ENCODE results near the gene ADAMTS1. TPM values are rescaled to one million over a fixed set of nuclear protein-coding genes. Genes with fewer than 3 reads are reported as not detected.

ADAMTS1 gene
- total RNA-seq, 1 donor from 2014 or later = 6.7 TPM

DNA sequence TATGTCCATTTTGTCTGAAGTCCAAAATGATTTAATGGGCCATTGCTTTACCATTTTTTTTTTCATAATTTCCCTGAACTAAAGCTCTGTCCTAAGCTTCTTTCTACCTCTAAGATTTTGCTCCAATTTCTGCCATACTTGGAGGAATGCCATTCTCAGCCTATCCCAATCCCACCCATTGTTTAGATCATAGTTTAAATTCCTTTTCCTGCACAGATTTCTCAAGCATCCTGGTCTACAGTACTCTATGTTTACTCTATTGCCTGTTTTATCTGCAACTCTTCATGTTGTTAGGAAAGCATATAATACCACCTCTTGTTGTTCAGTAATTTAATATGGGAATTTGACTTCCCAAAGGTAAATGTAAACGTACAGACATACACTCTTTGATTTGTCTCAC, 30.8 kb downstream of the ADAMTS1 start:
- Mint-ChIP-seq H3K9me3 (no peaks in the 10 kb centered on the region), H3K4me1 (peaks cover 16% of the 10 kb centered on the region), H3K27ac (no peak overlapping the region), H3K27me3 (ENCODE audit: insufficient read depth, low read depth) (peaks cover 2% of the 10 kb centered on the region), H3K4me3 (no peak overlapping the region), H3K36me3 (no peaks in the 10 kb centered on the region)
- Histone ChIP-seq H3K79me2 (ENCODE audit: low read depth) (no peaks in the 10 kb centered on the region), H3K9me3 (ENCODE audit: low read depth) (no peaks in the 10 kb centered on the region), H3F3A (ENCODE audit: low read depth) (peaks cover 8% of the 10 kb centered on the region), H3K36me3 (no peaks in the 10 kb centered on the region), H3K4me1 (no peaks in the 10 kb centered on the region), H3K4me3 (no peak overlapping the region), H3K27ac (no peak overlapping the region), H3K4me2 (no peak overlapping the region), H4K20me1 (ENCODE audit: low read depth) (no peaks in the 10 kb centered on the region), H3K27me3 (no peaks in the 10 kb centered on the region), H2AFZ (replicated peaks) (no peak overlapping the region), H3K9ac (no peak overlapping the region)
- no peak for DNase-seq (ENCODE audit: low spot score)
- TF ChIP-seq EZH2 (IDR thresholded peaks at IDR 0.05) (no peak), EZH2phosphoT487 (IDR thresholded peaks at IDR 0.05) (no peak)
- TF ChIP-seq, protein P1, sequence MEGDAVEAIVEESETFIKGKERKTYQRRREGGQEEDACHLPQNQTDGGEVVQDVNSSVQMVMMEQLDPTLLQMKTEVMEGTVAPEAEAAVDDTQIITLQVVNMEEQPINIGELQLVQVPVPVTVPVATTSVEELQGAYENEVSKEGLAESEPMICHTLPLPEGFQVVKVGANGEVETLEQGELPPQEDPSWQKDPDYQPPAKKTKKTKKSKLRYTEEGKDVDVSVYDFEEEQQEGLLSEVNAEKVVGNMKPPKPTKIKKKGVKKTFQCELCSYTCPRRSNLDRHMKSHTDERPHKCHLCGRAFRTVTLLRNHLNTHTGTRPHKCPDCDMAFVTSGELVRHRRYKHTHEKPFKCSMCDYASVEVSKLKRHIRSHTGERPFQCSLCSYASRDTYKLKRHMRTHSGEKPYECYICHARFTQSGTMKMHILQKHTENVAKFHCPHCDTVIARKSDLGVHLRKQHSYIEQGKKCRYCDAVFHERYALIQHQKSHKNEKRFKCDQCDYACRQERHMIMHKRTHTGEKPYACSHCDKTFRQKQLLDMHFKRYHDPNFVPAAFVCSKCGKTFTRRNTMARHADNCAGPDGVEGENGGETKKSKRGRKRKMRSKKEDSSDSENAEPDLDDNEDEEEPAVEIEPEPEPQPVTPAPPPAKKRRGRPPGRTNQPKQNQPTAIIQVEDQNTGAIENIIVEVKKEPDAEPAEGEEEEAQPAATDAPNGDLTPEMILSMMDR (IDR thresholded peaks at IDR 0.05) = no peak

DNA sequence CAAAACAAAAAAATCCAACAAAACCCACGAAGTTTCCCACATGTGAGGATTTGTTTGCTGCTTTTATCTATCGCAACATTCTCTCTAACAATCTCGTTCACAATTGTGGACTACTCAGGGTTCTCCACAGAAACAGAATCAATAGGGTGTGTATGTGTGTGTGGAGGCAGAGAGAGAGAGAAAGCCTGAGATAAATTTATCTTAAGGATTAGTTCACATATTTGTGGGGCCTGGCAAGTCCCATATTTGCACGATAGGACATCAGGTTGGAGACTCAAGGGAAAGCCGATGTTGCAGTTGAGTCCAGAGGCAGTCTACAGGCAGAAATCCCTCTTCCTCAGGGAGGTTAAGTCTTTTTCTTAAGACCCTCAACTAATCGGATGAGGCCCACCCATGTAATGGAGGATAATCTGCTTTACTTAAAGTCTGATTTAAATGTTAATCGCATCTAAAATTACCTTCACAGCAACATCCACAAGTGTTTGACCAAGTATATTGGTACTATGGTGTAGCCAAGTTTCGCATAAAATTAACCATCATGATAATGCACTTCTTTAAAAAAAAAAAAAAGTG, 31.7 kb downstream of the ADAMTS1 start:
- Histone ChIP-seq H3K79me2 (ENCODE audit: low read depth) (no peaks in the 10 kb centered on the region), H3F3A (ENCODE audit: low read depth) (peaks cover 8% of the 10 kb centered on the region), H3K27me3 (no peaks in the 10 kb centered on the region), H3K9ac (no peak overlapping the region), H2AFZ (replicated peaks) (no peak overlapping the region), H3K4me1 (no peaks in the 10 kb centered on the region), H3K36me3 (no peaks in the 10 kb centered on the region), H3K27ac (no peak overlapping the region), H4K20me1 (ENCODE audit: low read depth) (no peaks in the 10 kb centered on the region), H3K4me2 (no peak overlapping the region), H3K9me3 (ENCODE audit: low read depth) (no peaks in the 10 kb centered on the region), H3K4me3 (no peak overlapping the region)
- peaks cover 12% of the 10 kb centered on the region for H3K4me1 Mint-ChIP-seq
- H3K27me3 Mint-ChIP-seq (ENCODE audit: insufficient read depth, low read depth) = peaks cover 2% of the 10 kb centered on the region
- no peak overlapping the region for H3K27ac Mint-ChIP-seq
- H3K4me3 Mint-ChIP-seq = no peak overlapping the region
- no peaks in the 10 kb centered on the region for H3K9me3 Mint-ChIP-seq
- no peaks in the 10 kb centered on the region for H3K36me3 Mint-ChIP-seq
- DNase-seq (ENCODE audit: low spot score) = no peak
- TF ChIP-seq EZH2phosphoT487 (IDR thresholded peaks at IDR 0.05) (no peak), EZH2 (IDR thresholded peaks at IDR 0.05) (no peak)
- TF ChIP-seq, protein P1 (IDR thresholded peaks at IDR 0.05) = no peak

DNA sequence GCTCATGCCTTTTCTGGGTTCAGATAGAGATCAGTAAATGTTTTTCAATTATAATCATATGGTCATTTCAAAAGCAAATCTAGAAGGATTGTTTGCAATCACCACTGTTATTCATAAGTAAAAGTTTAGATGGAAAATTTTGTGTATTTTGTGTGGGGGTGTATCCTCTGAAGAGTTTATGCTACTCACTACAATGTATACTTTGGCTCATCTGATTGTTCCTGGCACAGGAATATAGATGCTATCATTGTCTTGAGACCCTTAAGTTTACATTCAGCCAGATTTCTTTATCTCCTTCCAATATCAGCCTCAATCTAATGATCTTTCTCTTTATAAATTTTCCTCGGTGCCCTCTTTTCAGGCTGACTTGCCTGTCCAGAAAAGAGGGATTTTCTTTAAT, 33.0 kb downstream of the ADAMTS1 start:
- Histone ChIP-seq H3K79me2 (ENCODE audit: low read depth) (no peaks in the 10 kb centered on the region), H3F3A (ENCODE audit: low read depth) (no peaks in the 10 kb centered on the region), H2AFZ (replicated peaks) (no peak overlapping the region), H4K20me1 (ENCODE audit: low read depth) (no peaks in the 10 kb centered on the region), H3K4me3 (no peak overlapping the region), H3K9me3 (ENCODE audit: low read depth) (no peaks in the 10 kb centered on the region), H3K4me1 (no peaks in the 10 kb centered on the region), H3K27me3 (no peaks in the 10 kb centered on the region), H3K27ac (no peak overlapping the region), H3K9ac (no peak overlapping the region), H3K36me3 (no peaks in the 10 kb centered on the region), H3K4me2 (no peak overlapping the region)
- no peaks in the 10 kb centered on the region for H3K36me3 Mint-ChIP-seq
- H3K4me1 Mint-ChIP-seq = peaks cover 8% of the 10 kb centered on the region
- peaks cover 2% of the 10 kb centered on the region for H3K27me3 Mint-ChIP-seq (ENCODE audit: insufficient read depth, low read depth)
- no peaks in the 10 kb centered on the region for H3K9me3 Mint-ChIP-seq
- TF ChIP-seq, protein P1 (IDR thresholded peaks at IDR 0.05) = no peak
- TF ChIP-seq EZH2phosphoT487 (IDR thresholded peaks at IDR 0.05) (no peak), EZH2 (IDR thresholded peaks at IDR 0.05) (no peak)
- no peak for DNase-seq (ENCODE audit: low spot score)
- H3K27ac Mint-ChIP-seq = no peak overlapping the region
- H3K4me3 Mint-ChIP-seq = no peak overlapping the region

Measured in neural progenitor cell (in vitro differentiated cells).